BJ (cell line): ENCODE measurements around the gene UGGT1. TPM values are rescaled to one million over a fixed set of nuclear protein-coding genes. Genes with fewer than 3 reads are reported as not detected.

Experiments used
- CTCF ChIA-PET: fragments of 350-600 bp; formaldehyde crosslinking; extraction: SDS; loops from one replicate; lab custom pipeline; 2021; ENCODE audit warnings: antibody characterized with exemption, inconsistent platforms; lab: Yijun Ruan, JAX
- POLR2A ChIA-PET: fragments of 300-600 bp; sonication (Branson Sonifier 250); formaldehyde crosslinking; extraction: SDS; loops from one replicate; lab custom pipeline; 2021; ENCODE audit warnings: antibody characterized with exemption; lab: Charles Lee
- DNase-seq: peaks from one replicate; pipeline ENCODE4 v3.0.0-alpha.2; 2011; ENCODE audit warnings: low read depth
- H3K27me3 ChIP-seq: 2 replicates; pipeline ENCODE4 v1.6.0; 2011; ENCODE audit warnings: low read length; ENCODE audit not compliant: control insufficient read depth, insufficient read depth
- H3K36me3 ChIP-seq: 2 replicates; pipeline ENCODE4 v1.5.1; 2011; ENCODE audit warnings: low read length; ENCODE audit not compliant: control insufficient read depth, insufficient read depth
- H3K4me3 ChIP-seq: 2 replicates; pipeline ENCODE4 v1.5.1; 2011; ENCODE audit warnings: low read depth, mild to moderate bottlenecking, control low read depth, low read length
- CTCF ChIP-seq: IDR thresholded peaks from 2 replicates; pipeline ENCODE4 v1.5.1; 2011; ENCODE audit warnings: low read depth, mild to moderate bottlenecking, control low read depth, inconsistent platforms, low read length, moderate library complexity; ENCODE audit not compliant: insufficient read depth
- polyA plus RNA-seq: library from polyadenylated mRNA; depleted of rRNA; stranded (reverse); fragments of >200 nt; gene quantifications from 2 replicates; pipeline ENCODE4 v1.2.3, GENCODE V29; 2011

The UGGT1 gene
- polyA plus RNA-seq, 1 experiment: 28.6 TPM

DNA sequence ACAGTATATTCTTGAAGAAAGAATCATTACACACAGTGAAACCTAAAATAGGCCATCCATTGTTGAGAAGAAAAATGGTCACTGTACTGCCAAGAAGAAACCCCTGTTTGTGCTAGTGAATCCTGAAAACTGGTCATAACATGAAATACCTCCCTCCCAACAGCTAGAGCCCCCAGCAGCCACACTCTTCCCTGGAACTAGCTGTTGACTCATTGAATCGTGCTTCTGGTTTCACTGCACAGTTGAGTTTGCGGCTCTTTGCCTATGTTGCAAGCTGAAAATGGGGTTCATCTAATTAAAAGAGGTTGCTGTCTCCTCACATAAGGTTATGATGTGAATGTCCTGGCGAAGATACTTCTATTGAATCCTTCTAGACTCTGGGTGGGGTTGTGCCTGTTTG is 86.3 kb downstream of the UGGT1 start:
- no peak for DNase-seq
- TF ChIP-seq CTCF: no peak
- Histone ChIP-seq H3K27me3 (no peaks in the 10 kb centered on the region), H3K4me3 (no peak overlapping the region), H3K36me3 (peaks cover 9% of the 10 kb centered on the region)
- ChIA-PET POLR2A (no interaction called here), CTCF (no interaction called here)

GRCh38 chr2:128178149-128178649 is 87.2 kb downstream of the UGGT1 start:
- ChIA-PET CTCF (interaction anchor here (1.6 to 1.7 kb wide), 3 partner anchors 52 to 142 kb away, joined by 3 to 18 read pairs (median 9); no protein-coding TSS in a partner anchor), POLR2A (no interaction called here)
- no peak overlapping the region for H3K4me3 ChIP-seq
- no peak for DNase-seq
- TF ChIP-seq CTCF: no peak
- H3K27me3 ChIP-seq: no peaks in the 10 kb centered on the region
- H3K36me3 ChIP-seq: peaks cover 9% of the 10 kb centered on the region

DNA sequence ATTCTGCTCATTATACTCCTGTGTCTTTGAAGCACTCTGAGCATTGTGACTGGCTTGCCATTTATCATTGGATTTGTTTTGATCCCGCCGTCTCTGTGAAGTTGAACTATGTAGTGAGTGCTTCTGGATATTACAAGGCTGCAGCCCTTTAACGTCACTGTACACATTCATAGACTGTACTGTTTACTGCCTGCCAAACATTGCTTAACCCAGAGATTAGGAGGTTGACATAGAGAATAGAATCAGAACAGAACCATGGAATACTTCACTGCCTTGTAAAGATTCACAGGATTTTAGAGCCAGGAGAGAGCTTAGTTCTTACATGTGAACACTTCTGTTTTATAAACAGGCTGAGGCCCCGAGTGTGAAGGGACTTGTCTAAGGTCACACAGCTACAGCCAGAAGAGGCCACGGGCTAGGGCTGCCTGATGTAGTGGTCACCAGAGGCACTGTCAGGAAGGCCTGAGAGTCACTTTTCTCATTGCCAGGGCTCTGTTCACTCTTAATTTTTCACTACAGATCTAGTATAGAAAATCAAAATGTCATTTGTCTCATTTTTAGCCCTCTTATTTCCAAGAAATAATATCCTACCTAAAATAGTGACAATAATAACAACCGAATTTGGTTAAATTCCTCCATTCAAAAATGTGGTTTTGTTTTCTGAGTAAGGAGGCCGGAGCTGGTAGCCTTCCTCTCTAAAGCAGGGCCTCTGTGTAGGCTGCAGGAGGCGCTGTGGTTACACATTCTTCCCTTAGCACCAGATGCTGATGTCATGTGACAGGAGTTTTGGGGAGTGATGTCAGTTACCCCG is 87.9 kb downstream of the UGGT1 start:
- Histone ChIP-seq H3K4me3 (no peak overlapping the region), H3K36me3 (peaks cover 7% of the 10 kb centered on the region), H3K27me3 (no peaks in the 10 kb centered on the region)
- peak; percentile 92 for TF ChIP-seq CTCF
- POLR2A ChIA-PET: no interaction called here
- CTCF ChIA-PET: interaction anchor here (0.5 to 1.7 kb wide), 10 partner anchors 8 to 142 kb away, joined by 3 to 18 read pairs (median 4); no protein-coding TSS in a partner anchor
- DNase-seq: no peak

GRCh38 chr2:128179461-128179755 is 88.4 kb downstream of the UGGT1 start:
- peaks cover 7% of the 10 kb centered on the region for H3K36me3 ChIP-seq
- H3K4me3 ChIP-seq: no peak overlapping the region
- POLR2A ChIA-PET: no interaction called here
- H3K27me3 ChIP-seq: no peaks in the 10 kb centered on the region
- no peak for DNase-seq
- CTCF ChIA-PET: interaction anchor here (0.9 to 1.7 kb wide), 9 partner anchors 9 to 141 kb away, joined by 3 to 18 read pairs (median 4); no protein-coding TSS in a partner anchor
- no peak for TF ChIP-seq CTCF

GRCh38 chr2:128180031-128180430 is 89.0 kb downstream of the UGGT1 start:
- Histone ChIP-seq H3K27me3 (no peaks in the 10 kb centered on the region), H3K4me3 (no peak overlapping the region), H3K36me3 (peaks cover 6% of the 10 kb centered on the region)
- ChIA-PET POLR2A (no interaction called here), CTCF (interaction anchor here (0.9 to 1.7 kb wide), 7 partner anchors 10 to 140 kb away, joined by 3 to 18 read pairs (median 5); no protein-coding TSS in a partner anchor)
- DNase-seq: no peak
- no peak for TF ChIP-seq CTCF
